Gastroesophageal sphincter (tissue), 4 donors: Measurements from ENCODE around the gene LGALS4. TPM values are rescaled to one million over a fixed set of nuclear protein-coding genes. Genes with fewer than 3 reads are reported as not detected.
A peak's percentile ranks its signal among the peaks of the same experiment; 100 is the strongest.
"Not testable (repeated sequence)": the region's sequence is repeated elsewhere in the genome, so short reads cannot be mapped to it uniquely, and the experiment has no call there.

ENCODE experiments used
- ATAC-seq: fragments of 150-250 bp; one replicate; pipeline ENCODE4 v1.9.1; 2016; ENCODE audit warnings: mild to moderate bottlenecking, moderate library complexity
- H3K27ac ChIP-seq, 4 donors: fragments of 200-600 bp; sonication (generic) in 3 of 4; 1 replicate in 3 of 4; 2 replicates in 1 of 4; pipeline ENCODE4 v1.5.1; 2016 to 2019
- H3K27me3 ChIP-seq: fragments of 200-600 bp; sonication (generic); one replicate; pipeline ENCODE4 v1.5.1; 2019
- H3K36me3 ChIP-seq, 2 donors: fragments of 200-600 bp; sonication (generic); one replicate each; pipeline ENCODE4 v1.5.1; 2019; ENCODE audit warnings: control low read depth in 1 of 2
- H3K4me1 ChIP-seq, 3 donors: fragments of 200-600 bp; sonication (generic); 1 replicate in 2 of 3; 2 replicates in 1 of 3; pipeline ENCODE4 v1.5.1; 2016 to 2019; ENCODE audit warnings: control low read depth in 2 of 3
- H3K4me3 ChIP-seq, 2 donors: fragments of 200-600 bp; sonication (generic); one replicate each; pipeline ENCODE4 v1.5.1; 2019; ENCODE audit warnings: mild to moderate bottlenecking in 1 of 2, moderate library complexity in 1 of 2
- H3K9me3 ChIP-seq, 3 donors: fragments of 200-600 bp; sonication (generic); one replicate each; pipeline ENCODE4 v1.5.1; 2017 to 2019; ENCODE audit warnings: control low read depth in 2 of 3
- CTCF ChIP-seq, 4 experiments: fragments of 200-600 bp in 2 of 4; fragments of 450-650 bp in 2 of 4; sonication (generic) in 1 of 4; IDR thresholded peaks; one replicate each; pipeline ENCODE4 v1.5.1; 2017 to 2019; ENCODE audit warnings: antibody characterized with exemption in 4 of 4, mild to moderate bottlenecking in 2 of 4, moderate library complexity in 2 of 4
- EP300 ChIP-seq: sonication (generic); formaldehyde crosslinking; IDR thresholded peaks from one replicate; pipeline ENCODE4 v1.6.1; 2017; ENCODE audit warnings: antibody characterized with exemption, mild to moderate bottlenecking
- POLR2A ChIP-seq, 2 donors: fragments of 450-650 bp; IDR thresholded peaks; one replicate each; pipeline ENCODE4 v1.6.1; 2017; ENCODE audit warnings: antibody characterized with exemption in 2 of 2, mild to moderate bottlenecking in 2 of 2, moderate library complexity in 1 of 2
- POLR2AphosphoS5 ChIP-seq: sonication (generic); formaldehyde crosslinking; IDR thresholded peaks from one replicate; pipeline ENCODE4 v1.6.1; 2017; ENCODE audit warnings: antibody characterized with exemption
- WGBS, 2 donors: methylation state at CpG; one replicate each; pipeline ENCODE4 v1.1.5; 2018; ENCODE audit warnings: low coverage in 1 of 2; 5-methylcytosine and 5-hydroxymethylcytosine counted together
- total RNA-seq, 4 donors: library from RNA; depleted of rRNA; stranded (reverse); fragments of >200 nt; gene quantifications; one replicate each; pipeline ENCODE4 v1.1.0, GENCODE V29; 2016

The LGALS4 gene
- total RNA-seq, 4 donors from 2014 or later, result 0.27 to 1.6 (median 1.1) TPM; not detected in 1

GRCh38 chr19:38834590-38834989 lies 21.8 kb upstream of the LGALS4 start:
- no peak for ATAC-seq
- peaks cover 0 to 58% of the 10 kb centered on the region in 2 donors for H3K36me3 ChIP-seq
- peaks cover 0 to 53% (median 10%) of the 10 kb centered on the region in 3 donors for H3K4me1 ChIP-seq
- no peaks in the 10 kb centered on the region for H3K27me3 ChIP-seq
- no peak for TF ChIP-seq CTCF (IDR thresholded peaks at IDR 0.05)
- no peak for TF ChIP-seq POLR2AphosphoS5
- no peak for TF ChIP-seq EP300
- no peak for TF ChIP-seq POLR2A (IDR thresholded peaks at IDR 0.05)
- WGBS, 2 donors, result 93 to 95% methylated on average over 3 to 6 of the region's 6 CpGs
- H3K27ac ChIP-seq, result peak overlapping the region in 3 of 4 donors; percentile 60 to 95 (median 62)
- H3K4me3 ChIP-seq, result no peak overlapping the region
- no peaks in the 10 kb centered on the region for H3K9me3 ChIP-seq

- no peak for TF ChIP-seq POLR2AphosphoS5
- no peak for TF ChIP-seq POLR2A (IDR thresholded peaks at IDR 0.05)
- no peak for TF ChIP-seq EP300
- TF ChIP-seq CTCF (IDR thresholded peaks at IDR 0.05), result no peak
- H3K4me1 ChIP-seq, result peaks cover 0 to 56% (median 10%) of the 10 kb centered on the region in 3 donors
- H3K9me3 ChIP-seq, result no peaks in the 10 kb centered on the region
- no peak for ATAC-seq
- no peak overlapping the region for H3K4me3 ChIP-seq
- peak overlapping the region in 3 of 4 donors; percentile 64 to 95 (median 92) for H3K27ac ChIP-seq
- peaks cover 0 to 58% of the 10 kb centered on the region in 2 donors for H3K36me3 ChIP-seq
- no peaks in the 10 kb centered on the region for H3K27me3 ChIP-seq
- WGBS, 2 donors, result 87 to 100% methylated on average over 3 to 4 of the region's 4 CpGs
These were observed 21.4 kb upstream of the LGALS4 start for GRCh38 chr19:38834104-38834490.

- no peaks in the 10 kb centered on the region for H3K9me3 ChIP-seq
- peaks cover 0 to 58% of the 10 kb centered on the region in 2 donors for H3K36me3 ChIP-seq
- 83 to 94% methylated on average over 7 of the region's 7 CpGs for WGBS, 2 donors
- H3K27ac ChIP-seq, result peak overlapping the region in 3 of 4 donors; percentile 69 to 95 (median 92)
- no peak for ATAC-seq
- H3K4me3 ChIP-seq, result no peak overlapping the region
- TF ChIP-seq EP300 (no peak), POLR2AphosphoS5 (no peak), CTCF (IDR thresholded peaks at IDR 0.05) (no peak), POLR2A (IDR thresholded peaks at IDR 0.05) (no peak)
- H3K4me1 ChIP-seq, result peaks cover 0 to 66% (median 10%) of the 10 kb centered on the region in 3 donors
- H3K27me3 ChIP-seq, result no peaks in the 10 kb centered on the region
These were observed 20.3 kb upstream of the LGALS4 start for GRCh38 chr19:38833092-38833425.

- 0 to 3% methylated on average over 6 to 11 of the region's 16 CpGs for WGBS, 2 donors
- ATAC-seq, result peak; percentile 58
- H3K4me1 ChIP-seq, result peaks cover 0 to 71% (median 10%) of the 10 kb centered on the region in 3 donors
These were observed 18.4 kb upstream of the LGALS4 start for GRCh38 chr19:38831142-38831605.

GRCh38 chr19:38830039-38830733 lies 17.4 kb upstream of the LGALS4 start:
- H3K4me1 ChIP-seq, result peaks cover 0 to 67% (median 10%) of the 10 kb centered on the region in 3 donors
- 66 to 75% methylated on average over 3 to 4 of the region's 4 CpGs for WGBS, 2 donors
- H3K27ac ChIP-seq, result peak overlapping the region in 3 of 4 donors; percentile 92 to 95 (median 92)
- no peaks in the 10 kb centered on the region for H3K9me3 ChIP-seq
- peak overlapping the region in 1 of 2 donors; percentile 70 for H3K4me3 ChIP-seq
- TF ChIP-seq POLR2A (IDR thresholded peaks at IDR 0.05), result no peak
- no peak for TF ChIP-seq CTCF (IDR thresholded peaks at IDR 0.05)
- no peak for TF ChIP-seq POLR2AphosphoS5
- no peak for TF ChIP-seq EP300
- no peaks in the 10 kb centered on the region for H3K27me3 ChIP-seq
- ATAC-seq, result no peak
- peaks cover 0 to 58% of the 10 kb centered on the region in 2 donors for H3K36me3 ChIP-seq

More at GRCh38 chr19:38831142-38831605, 18.4 kb upstream of the LGALS4 start:
- H3K27ac ChIP-seq, result peak overlapping the region; percentile 80 to 95 (median 92)
- no peaks in the 10 kb centered on the region for H3K27me3 ChIP-seq
- H3K9me3 ChIP-seq, result no peaks in the 10 kb centered on the region
- TF ChIP-seq POLR2A (IDR thresholded peaks at IDR 0.05) (no peak), POLR2AphosphoS5 (peak; percentile 34)
- H3K4me3 ChIP-seq, result peak overlapping the region; percentile 70 to 90
- peaks cover 0 to 58% of the 10 kb centered on the region in 2 donors for H3K36me3 ChIP-seq

GRCh38 chr19:38829203-38829602 lies 16.5 kb upstream of the LGALS4 start:
- not testable (repeated sequence) for H3K27ac ChIP-seq, H3K9me3 ChIP-seq, H3K4me3 ChIP-seq, ATAC-seq, H3K27me3 ChIP-seq
- H3K36me3 ChIP-seq, result peaks cover 0 to 55% of the 10 kb centered on the region in 2 donors
- 85 to 88% methylated on average over 3 to 6 of the region's 7 CpGs for WGBS, 2 donors
- H3K4me1 ChIP-seq, result peaks cover 0 to 61% (median 10%) of the 10 kb centered on the region in 3 donors
